T47D (cell line): Measurements from ENCODE around the gene AQP9.
"Not testable (repeated sequence)": the region's sequence is repeated elsewhere in the genome, so short reads cannot be mapped to it uniquely, and the experiment has no call there.

ENCODE experiments used
- DNase-seq, 2 experiments: peaks; one replicate each; pipeline versions ENCODE4 v3.0.0 to v3.0.0-alpha.2; 2011 to 2012; ENCODE audit warnings: low read depth in 1 of 2, low spot score in 1 of 2
- JUND ChIP-seq: IDR thresholded peaks from 2 replicates; pipeline ENCODE4 v1.6.1; 2012; ENCODE audit warnings: low read depth
- in situ Hi-C: cut with HindIII; loops from 2 replicates; pipeline ENCODE4 v1.10.0; 2016; ENCODE audit warnings: low sequenced_read_pairs, low pct_unique_long_range_greater_than_20kb

The AQP9 gene, protein sequence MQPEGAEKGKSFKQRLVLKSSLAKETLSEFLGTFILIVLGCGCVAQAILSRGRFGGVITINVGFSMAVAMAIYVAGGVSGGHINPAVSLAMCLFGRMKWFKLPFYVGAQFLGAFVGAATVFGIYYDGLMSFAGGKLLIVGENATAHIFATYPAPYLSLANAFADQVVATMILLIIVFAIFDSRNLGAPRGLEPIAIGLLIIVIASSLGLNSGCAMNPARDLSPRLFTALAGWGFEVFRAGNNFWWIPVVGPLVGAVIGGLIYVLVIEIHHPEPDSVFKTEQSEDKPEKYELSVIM

DNA sequence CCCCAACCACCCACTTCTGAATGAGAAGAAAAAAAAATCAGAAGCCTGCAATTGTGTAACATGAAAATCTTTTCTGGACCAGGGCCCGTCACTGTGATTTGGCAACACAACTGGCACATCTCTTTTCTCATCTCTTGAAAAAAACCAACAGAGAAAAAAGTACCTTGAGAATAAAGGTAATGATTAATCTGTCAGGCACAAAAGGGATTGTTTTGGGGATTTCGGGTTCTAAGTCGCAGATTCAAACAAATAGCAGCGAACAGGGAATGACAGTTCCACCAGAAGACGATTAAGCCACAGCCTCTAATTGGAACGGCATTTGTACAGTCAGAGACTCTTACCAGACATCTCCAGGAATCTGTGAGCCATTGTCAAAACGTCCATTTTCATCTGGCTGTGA, at the start of gene AQP9:
TSS of gene AQP9 (plus strand) at position 276 of the 400 bp plus-strand sequence. CDS start 185 bp downstream, outside the sequence.
- in situ Hi-C loops = no loop called here
- DNase-seq = no peak
- no peak for TF ChIP-seq JUND

DNA sequence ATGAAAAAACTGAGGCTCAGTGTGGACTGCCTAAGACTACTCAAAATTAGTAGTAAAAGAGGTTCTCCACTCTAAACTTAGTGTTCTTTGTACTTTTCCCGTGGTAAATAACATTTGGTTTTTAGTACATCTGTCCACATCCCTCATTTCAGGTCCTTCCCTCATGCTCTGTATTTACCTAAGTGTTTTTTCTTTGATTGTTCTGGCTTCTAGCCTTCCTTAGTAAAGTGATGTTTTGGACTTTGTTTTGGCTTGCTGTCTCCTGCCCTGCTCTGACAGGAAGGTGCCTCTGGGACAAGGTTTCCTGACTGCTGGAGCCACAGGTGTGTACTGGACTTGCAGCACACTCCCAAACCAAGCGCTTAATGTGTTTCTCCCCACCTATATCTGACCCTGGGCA, 42.8 kb upstream of the AQP9 start:
- in situ Hi-C loops = no loop called here
- TF ChIP-seq JUND = no peak
- no peak for DNase-seq

DNA sequence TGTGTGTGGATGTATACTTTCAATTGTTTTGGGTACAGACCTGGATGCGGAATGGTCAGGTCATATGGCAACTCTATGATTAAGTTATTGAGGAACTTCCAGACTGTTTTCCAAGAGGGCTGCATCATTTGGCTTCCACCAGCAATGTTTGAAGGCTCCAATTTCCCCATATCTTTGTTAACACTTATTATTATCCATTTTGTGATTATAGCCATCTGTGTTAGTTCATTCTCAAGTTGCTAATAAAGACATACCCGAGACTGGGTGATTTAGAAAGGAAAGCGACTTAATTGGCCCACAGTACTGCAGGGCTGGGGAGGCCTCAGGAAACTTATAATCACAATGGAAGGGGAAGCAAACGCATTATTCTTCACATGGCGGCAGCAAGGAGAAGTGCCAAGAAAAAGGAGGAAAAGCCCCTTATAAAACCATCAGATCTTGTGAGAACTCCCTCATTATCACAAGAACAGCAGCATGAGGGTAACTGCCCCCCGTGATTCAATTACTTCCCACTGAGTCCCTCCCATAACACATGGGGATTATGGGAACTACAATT, 41.6 kb upstream of the AQP9 start:
- in situ Hi-C loops = no loop called here
- TF ChIP-seq JUND = no peak
- DNase-seq = no peak

DNA sequence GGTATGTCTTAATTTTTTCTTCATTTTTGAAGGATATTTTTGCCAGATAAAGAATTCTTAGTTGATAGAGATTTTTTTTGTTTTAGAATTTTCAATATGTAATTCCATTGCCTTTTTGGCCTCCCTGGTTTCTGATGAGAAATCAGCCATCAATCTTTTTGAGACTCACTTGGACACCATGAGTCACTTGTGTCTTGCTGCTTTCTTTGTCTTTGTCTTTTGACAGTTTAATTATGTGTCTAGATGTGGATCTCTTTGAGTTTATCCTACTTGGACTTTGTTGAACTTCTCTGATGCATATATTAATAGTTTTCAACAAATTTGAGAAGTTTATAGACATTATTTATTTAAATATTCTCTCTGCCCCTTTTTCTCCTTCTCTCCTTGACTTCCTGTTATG, 34.7 kb upstream of the AQP9 start:
- no peak for DNase-seq
- in situ Hi-C loops = no loop called here
- TF ChIP-seq JUND = no peak

DNA sequence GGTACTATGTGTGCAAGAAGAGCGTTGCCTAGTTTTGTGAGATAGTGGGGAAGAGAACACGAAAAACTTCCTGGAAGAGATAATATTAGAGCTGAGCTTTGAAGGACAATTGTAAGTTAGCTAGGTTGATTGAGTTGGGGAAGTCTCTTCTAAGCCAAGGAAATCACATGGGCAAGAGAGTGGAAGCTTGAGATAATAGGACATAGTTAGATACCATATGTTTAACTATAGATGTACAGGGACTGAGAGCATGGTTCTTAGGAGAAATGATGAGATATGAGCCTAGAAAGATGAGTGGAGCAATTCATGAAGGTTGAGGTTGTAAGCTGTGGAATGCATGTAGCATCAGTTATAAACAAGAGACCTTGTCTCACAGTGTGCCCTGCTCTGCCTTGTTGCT, 30.1 kb upstream of the AQP9 start:
- DNase-seq = no peak
- no peak for TF ChIP-seq JUND
- in situ Hi-C loops = no loop called here

DNA sequence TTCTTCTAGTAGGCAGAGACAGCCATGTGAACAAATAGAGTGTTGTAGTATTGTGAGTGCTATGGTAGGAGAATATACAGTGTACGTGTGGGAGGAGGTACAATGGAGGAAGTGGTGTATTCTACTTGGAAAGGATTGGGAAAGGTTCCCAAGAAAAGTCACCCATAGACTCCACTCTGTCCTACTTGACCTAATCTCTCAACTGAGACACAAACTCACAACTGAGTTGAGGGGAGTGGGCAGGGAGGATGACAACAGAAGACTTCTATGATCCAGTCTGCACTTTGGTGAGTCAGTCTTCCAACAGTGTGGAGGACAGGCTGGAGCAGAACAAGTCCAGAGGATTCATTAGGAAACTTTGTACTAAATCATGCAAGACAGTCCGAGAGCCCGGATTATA, 28.8 kb upstream of the AQP9 start:
- in situ Hi-C loops = no loop called here

DNA sequence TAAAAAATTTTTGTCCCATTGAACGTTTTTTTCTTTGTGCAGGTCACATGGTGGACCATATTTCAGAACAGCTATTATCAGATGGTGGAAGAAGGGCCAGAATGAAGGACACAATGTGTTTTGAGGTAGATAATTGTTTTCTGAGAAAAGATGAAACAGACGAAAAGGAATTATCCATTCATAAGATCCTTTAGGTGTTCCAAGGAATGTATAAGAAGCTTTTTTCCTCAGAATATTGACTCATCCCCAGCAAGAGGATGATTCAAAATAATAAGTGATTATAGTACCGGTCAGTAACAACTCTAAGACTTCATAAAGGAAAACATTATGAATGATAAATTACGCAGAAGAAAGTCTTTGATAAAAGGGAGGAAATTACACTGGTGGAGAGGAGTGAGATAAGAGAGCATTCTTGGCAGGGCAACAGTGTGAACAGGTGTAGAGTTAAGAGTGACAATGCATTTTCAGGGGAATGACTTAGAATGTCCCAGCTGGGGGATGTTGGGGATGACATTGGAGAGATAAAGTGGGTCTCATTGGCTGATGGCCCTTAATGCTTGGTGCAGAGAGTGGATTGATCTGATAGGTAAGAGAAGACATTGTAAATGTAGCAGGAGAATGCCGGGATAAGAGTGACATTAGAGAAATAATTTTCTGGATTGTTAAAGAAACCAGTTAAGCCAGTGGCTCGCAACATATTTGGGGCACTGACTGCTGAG, 27.0 kb upstream of the AQP9 start:
- in situ Hi-C loops = no loop called here
- no peak for TF ChIP-seq JUND

More for the DNA sequence above, 28.8 kb upstream of the AQP9 start:
- DNase-seq = no peak
- TF ChIP-seq JUND = no peak

DNA sequence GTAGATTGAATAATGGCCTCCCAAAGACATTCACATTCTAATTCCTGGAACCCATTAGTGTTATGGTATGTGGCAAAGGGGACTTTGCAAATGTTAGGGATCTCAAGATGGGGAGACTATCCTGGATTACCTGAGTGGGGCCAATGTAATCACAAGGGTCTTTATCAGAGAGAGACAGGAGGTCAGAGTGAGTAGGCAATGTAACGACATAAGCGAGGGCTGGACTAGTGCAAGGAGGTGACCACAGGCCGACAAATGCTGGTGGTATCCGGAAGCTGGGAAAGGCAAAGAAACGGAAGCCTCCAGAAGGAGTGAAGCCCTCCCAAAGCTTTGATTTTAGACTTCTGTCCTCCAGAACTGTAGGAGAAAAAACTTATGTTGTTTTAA, 26.5 kb upstream of the AQP9 start:
- in situ Hi-C loops = no loop called here
- no peak for DNase-seq
- TF ChIP-seq JUND = no peak

More for the DNA sequence above, 27.0 kb upstream of the AQP9 start:
- DNase-seq = no peak

DNA sequence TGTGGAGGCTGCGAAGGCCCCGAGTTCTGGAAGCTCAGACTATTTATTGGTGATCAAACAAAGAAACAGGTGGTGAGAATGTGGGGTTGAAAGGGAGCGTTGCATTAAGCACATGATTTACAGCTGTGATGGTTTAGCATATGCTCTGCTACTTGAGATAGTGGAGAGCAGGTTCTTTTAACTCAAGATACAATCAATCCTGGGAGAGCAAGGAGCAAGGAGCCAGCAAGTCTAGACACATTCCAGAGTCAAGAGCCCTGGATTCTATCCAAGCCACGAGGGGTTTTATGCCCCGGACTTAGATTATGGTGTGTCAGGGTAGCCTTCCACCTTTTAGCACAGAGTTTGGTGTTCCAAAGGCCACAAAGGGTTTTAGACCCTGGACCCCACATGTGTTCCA, 24.8 kb upstream of the AQP9 start:
- in situ Hi-C loops = not testable (repeated sequence)

DNA sequence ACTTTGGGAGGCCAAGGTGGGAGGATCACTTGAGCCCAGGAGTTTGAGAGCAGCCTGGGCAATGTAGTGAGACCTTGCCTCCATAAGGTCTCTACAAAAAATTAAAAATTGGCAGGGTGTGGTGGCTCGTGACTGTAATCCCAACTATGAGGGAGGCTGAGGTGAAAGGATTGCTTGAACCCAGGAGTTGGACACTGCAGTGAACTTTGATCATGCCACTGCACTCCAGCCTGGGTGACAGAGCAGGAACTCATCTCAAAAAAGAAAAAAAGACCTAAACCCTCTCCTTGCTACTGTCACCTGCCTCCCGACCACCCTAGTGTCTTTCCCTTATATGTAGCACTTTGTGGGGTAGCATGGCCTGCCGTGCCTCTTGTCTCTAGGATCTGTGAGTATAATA, 23.8 kb upstream of the AQP9 start:
- TF ChIP-seq JUND = no peak
- in situ Hi-C loops = no loop called here
- no peak for DNase-seq

More for the DNA sequence above, 24.8 kb upstream of the AQP9 start:
- DNase-seq = not testable (repeated sequence)

DNA sequence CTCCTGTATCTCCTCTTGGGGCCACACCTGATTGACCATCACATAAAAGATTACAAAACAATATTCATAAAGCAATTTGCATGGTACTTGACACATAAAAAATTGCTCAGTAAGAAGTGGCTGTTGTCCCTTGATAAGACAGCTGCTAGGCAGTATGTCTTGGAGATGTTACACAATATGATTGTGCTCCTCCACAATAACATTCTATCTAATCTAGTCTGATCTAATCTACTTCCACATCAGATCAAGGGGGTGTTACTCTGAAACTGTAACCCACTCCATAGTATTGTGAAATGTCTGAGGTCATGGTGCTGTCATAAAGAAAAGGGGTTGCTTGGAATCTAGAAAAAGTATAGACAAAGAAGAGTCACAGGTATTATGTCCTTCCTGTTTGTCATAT, 23.4 kb upstream of the AQP9 start:
- no peak for TF ChIP-seq JUND
- DNase-seq = no peak
- in situ Hi-C loops = no loop called here

DNA sequence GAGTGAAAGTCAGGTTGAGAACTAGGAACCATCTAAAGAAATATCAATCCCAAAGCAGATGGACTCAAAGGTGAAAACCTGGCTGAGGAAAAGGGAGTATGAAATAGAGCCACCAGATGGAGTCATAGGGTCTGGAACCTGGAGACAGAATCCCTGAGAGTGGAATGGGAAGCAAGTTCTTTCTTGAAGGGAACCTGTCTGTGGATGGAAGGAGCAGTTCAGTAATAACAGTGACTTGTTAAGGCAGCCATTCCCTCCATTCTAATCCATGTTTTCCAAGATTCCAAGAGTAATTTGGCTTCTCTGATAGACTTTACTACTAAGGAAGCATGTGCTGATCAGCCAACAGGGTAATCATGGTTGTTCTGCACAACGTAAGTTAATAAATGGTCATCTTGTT, 22.5 kb upstream of the AQP9 start:
- DNase-seq = peak; percentile 12 to 49
- in situ Hi-C loops = no loop called here

DNA sequence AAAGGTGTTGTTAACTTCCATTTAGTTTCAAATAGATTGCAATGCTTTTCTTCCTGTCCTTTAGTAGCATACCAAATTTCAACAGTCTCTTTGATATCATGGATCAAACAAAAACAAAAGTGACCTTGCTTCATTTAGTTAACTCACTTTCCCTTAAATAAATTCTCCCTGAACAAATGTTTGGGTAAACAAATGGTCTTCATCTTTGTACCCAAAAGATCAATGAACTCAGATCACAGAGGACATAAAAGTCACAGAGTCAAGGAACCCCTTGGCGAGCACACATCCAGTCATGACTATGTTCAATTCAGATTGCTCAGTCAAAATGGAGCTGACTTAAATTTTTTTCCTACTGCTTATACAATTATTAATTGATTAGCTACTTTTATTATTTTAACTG, 20.6 kb upstream of the AQP9 start:
- TF ChIP-seq JUND = no peak
- DNase-seq = no peak
- in situ Hi-C loops = no loop called here

More for the DNA sequence above, 22.5 kb upstream of the AQP9 start:
- no peak for TF ChIP-seq JUND
